Measurements from ENCODE around the gene PCSK9.
"Not testable (repeated sequence)": the region's sequence is repeated elsewhere in the genome, so short reads cannot be mapped to it uniquely, and the experiment has no call there.

DNA sequence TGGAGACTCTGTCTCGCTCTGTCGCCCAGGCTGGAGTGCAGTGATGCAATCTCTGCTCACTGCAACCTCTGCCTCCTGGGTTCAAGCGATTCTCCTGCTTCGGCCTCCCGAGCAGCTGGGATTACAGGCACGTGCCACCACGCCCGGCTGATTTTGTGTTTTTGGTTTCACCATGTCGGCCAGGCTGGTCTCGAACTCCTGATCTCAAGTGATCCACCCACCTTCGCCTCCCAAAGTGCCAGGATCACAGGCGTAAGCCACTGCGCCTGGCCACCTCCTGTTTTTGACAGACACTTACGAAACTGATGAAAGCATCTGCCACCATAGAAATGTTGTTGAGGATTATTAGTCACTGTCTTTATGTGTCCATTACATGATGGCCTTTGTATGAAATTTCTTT lies 69.7 kb downstream of the PCSK9 start:
- TF ChIP-seq POLR2A (IDR thresholded peaks at IDR 0.05; ENCODE audit: low read length); GATA1 (IDR thresholded peaks at IDR 0.05; ENCODE audit: low read depth, low read length): not testable (repeated sequence)

Data from erythroblast (primary cell).